HepG2 (cell line): Measurements from ENCODE around the gene LPXN. TPM values are rescaled to one million over a fixed set of nuclear protein-coding genes. Genes with fewer than 3 reads are reported as not detected.
A peak's percentile ranks its signal among the peaks of the same experiment; 100 is the strongest.

Experiments
- ATM ChIP-seq: fragments of 450-650 bp; IDR thresholded peaks from 2 replicates; pipeline ENCODE4 v1.7.1; 2017; ENCODE audit warnings: mild to moderate bottlenecking, borderline replicate concordance
- FOXA1 ChIP-seq, 2 experiments: fragments of 450-650 bp in 1 of 2; sonication (generic) in 1 of 2; formaldehyde crosslinking in 1 of 2; IDR thresholded peaks; 2 replicates each; pipeline versions ENCODE4 v1.4.0 to v1.6.1; 2016 to 2020; ENCODE audit warnings: missing genetic modification reagents in 1 of 2
- NCOR1 ChIP-seq: fragments of 200-600 bp; sonication (generic); IDR thresholded peaks from 2 replicates; pipeline ENCODE4 v1.7.0; 2017; ENCODE audit warnings: antibody characterized with exemption, low read length, borderline replicate concordance
- SNAPC2 ChIP-seq: sonication (generic); formaldehyde crosslinking; IDR thresholded peaks from 2 replicates; pipeline ENCODE4 v1.8.1; 2022; ENCODE audit warnings: mild to moderate bottlenecking, missing genetic modification reagents
- ZNF20 ChIP-seq: sonication (generic); formaldehyde crosslinking; IDR thresholded peaks from 2 replicates; pipeline ENCODE4 v1.4.0; 2020; ENCODE audit warnings: mild to moderate bottlenecking, moderate library complexity, missing genetic modification reagents
- ZNF235 ChIP-seq: sonication (generic); formaldehyde crosslinking; IDR thresholded peaks from 2 replicates; pipeline ENCODE4 v1.8.1; 2023; ENCODE audit warnings: mild to moderate bottlenecking, missing genetic modification reagents, borderline replicate concordance
- ZNF441 ChIP-seq: sonication (generic); formaldehyde crosslinking; IDR thresholded peaks from 2 replicates; pipeline ENCODE4 v1.7.0; 2021; ENCODE audit warnings: missing genetic modification reagents, borderline replicate concordance
- ZNF451 ChIP-seq: sonication (generic); formaldehyde crosslinking; IDR thresholded peaks from 2 replicates; pipeline ENCODE4 v1.5.0; 2020; ENCODE audit warnings: mild to moderate bottlenecking, missing genetic modification reagents
- ZNF792 ChIP-seq: IDR thresholded peaks from 2 replicates; pipeline ENCODE4 v1.6.1; 2016
- polyA plus RNA-seq, 8 experiments: library from polyadenylated mRNA; depleted of rRNA in 3 of 8; stranded (reverse) in 7 of 8; unstranded in 1 of 8; fragments of >200 nt; fragmentation: Illumina TruSeq in 4 of 8; extraction: Trizol in 4 of 8; gene quantifications; 2 replicates each; pipeline versions ENCODE4 v1.2.1 to v1.2.3, GENCODE V29; 2011 to 2016; ENCODE audit warnings: low read depth in 4 of 8, missing spikeins in 1 of 8, mixed read lengths in 1 of 8; ENCODE audit not compliant: insufficient read depth in 1 of 8
- total RNA-seq, 5 experiments: library from RNA; depleted of rRNA; stranded (reverse); fragments of >200 nt; fragmentation: Illumina TruSeq; extraction: Trizol; gene quantifications; 2 replicates each; pipeline ENCODE4 v1.2.3, GENCODE V29; 2016; ENCODE audit warnings: low read depth in 1 of 5
- TF ChIP-seq, protein P1 (sequence below): sonication (generic); formaldehyde crosslinking; IDR thresholded peaks from 2 replicates; pipeline ENCODE4 v1.8.1; 2023; ENCODE audit warnings: mild to moderate bottlenecking, inconsistent platforms, moderate library complexity, missing genetic modification reagents, borderline replicate concordance
- TF ChIP-seq, protein P2 (sequence below): sonication (generic); formaldehyde crosslinking; IDR thresholded peaks from 2 replicates; pipeline ENCODE4 v1.5.0; 2020; ENCODE audit warnings: missing genetic modification reagents
- TF ChIP-seq, protein P3 (sequence below): IDR thresholded peaks from 2 replicates; pipeline ENCODE4 v1.6.1; 2016; ENCODE audit warnings: control low read depth
- TF ChIP-seq, protein P4 (sequence below): sonication (generic); formaldehyde crosslinking; IDR thresholded peaks from 2 replicates; pipeline ENCODE4 v1.5.0; 2020; ENCODE audit warnings: missing genetic modification reagents

Gene LPXN
- total and polyA plus RNA-seq, 2 of the 13 experiments (the other 11 are each of a cell fraction or from before 2014, with no cell fraction given), result 1.7 to 3.5 TPM

DNA sequence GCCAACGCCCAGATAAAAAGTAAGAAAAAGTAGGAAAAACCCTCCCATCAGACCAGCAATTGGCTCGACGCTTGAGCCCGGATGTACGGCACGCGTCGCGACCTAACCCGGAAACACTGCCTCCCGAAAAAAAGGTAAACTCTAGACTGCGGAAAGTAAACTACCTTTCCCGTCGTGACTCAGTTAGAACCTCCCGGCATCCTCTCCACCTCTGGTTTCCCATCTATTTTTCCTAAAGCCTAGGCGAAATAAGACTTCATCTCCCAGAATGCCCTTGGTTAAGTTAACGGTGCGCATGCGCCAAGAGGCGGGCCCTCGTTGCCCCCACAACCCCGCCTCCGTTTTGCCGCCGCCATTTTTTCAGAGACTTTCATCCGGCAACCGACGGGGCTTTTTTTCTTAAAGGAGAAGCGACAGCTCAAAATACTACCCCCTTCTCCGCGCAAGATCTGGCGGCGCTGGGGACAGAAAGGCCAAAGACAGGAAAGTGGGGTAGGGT is 2.5 kb upstream of the LPXN start (continued):
- TF ChIP-seq, protein P1, sequence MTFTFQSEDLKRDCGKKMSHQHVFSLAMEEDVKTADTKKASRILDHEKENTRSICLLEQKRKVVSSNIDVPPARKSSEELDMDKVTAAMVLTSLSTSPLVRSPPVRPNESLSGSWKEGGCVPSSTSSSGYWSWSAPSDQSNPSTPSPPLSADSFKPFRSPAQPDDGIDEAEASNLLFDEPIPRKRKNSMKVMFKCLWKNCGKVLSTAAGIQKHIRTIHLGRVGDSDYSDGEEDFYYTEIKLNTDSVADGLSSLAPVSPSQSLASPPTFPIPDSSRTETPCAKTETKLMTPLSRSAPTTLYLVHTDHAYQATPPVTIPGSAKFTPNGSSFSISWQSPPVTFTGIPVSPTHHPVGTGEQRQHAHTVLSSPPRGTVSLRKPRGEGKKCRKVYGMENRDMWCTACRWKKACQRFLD (CRISPR knock-in tag), result no peak
- TF ChIP-seq SNAPC2 (CRISPR knock-in tag) (no peak), ZNF20 (CRISPR knock-in tag) (no peak), ZNF792 (no peak), FOXA1 (IDR thresholded peaks at IDR 0.05) (no peak), FOXA1 (CRISPR knock-in tag; IDR thresholded peaks at IDR 0.05) (peak; percentile 64), ZNF441 (CRISPR knock-in tag) (0 out of 2 replicates have a peak, but pooled peaks have one; percentile 17), ZNF451 (no peak), NCOR1 (peak; percentile 56; the same call in 1 of the 2 replicates), ZNF235 (no peak), ATM (no peak)
- TF ChIP-seq, protein P2, sequence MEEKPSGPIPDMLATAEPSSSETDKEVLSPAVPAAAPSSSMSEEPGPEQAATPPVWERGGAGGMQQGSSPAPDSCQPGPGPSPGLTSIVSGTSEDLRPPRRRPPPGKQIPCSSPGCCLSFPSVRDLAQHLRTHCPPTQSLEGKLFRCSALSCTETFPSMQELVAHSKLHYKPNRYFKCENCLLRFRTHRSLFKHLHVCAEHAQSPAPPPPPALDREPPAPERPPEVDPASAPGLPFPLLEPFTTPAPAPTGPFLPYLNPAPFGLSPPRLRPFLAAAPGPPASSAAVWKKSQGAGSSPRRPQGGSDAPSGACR (CRISPR knock-in tag), result no peak
- TF ChIP-seq, protein P3, sequence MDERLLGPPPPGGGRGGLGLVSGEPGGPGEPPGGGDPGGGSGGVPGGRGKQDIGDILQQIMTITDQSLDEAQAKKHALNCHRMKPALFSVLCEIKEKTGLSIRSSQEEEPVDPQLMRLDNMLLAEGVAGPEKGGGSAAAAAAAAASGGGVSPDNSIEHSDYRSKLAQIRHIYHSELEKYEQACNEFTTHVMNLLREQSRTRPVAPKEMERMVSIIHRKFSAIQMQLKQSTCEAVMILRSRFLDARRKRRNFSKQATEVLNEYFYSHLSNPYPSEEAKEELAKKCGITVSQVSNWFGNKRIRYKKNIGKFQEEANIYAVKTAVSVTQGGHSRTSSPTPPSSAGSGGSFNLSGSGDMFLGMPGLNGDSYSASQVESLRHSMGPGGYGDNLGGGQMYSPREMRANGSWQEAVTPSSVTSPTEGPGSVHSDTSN (CRISPR knock-in tag), result no peak; the same call in 1 of the 2 replicates
- TF ChIP-seq, protein P4, sequence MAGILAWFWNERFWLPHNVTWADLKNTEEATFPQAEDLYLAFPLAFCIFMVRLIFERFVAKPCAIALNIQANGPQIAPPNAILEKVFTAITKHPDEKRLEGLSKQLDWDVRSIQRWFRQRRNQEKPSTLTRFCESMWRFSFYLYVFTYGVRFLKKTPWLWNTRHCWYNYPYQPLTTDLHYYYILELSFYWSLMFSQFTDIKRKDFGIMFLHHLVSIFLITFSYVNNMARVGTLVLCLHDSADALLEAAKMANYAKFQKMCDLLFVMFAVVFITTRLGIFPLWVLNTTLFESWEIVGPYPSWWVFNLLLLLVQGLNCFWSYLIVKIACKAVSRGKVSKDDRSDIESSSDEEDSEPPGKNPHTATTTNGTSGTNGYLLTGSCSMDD (CRISPR knock-in tag), result no peak
